Activated T-helper 1 cell treated with Interleukin-2 at 50 U/mL for 16 hours (primary cell): Measurements from ENCODE around the gene CTIF.

ENCODE experiments used
- DNase-seq: peaks from one replicate; pipeline ENCODE4 v3.0.0-alpha.2; 2020; ENCODE audit warnings: low read depth

CTIF gene

DNA sequence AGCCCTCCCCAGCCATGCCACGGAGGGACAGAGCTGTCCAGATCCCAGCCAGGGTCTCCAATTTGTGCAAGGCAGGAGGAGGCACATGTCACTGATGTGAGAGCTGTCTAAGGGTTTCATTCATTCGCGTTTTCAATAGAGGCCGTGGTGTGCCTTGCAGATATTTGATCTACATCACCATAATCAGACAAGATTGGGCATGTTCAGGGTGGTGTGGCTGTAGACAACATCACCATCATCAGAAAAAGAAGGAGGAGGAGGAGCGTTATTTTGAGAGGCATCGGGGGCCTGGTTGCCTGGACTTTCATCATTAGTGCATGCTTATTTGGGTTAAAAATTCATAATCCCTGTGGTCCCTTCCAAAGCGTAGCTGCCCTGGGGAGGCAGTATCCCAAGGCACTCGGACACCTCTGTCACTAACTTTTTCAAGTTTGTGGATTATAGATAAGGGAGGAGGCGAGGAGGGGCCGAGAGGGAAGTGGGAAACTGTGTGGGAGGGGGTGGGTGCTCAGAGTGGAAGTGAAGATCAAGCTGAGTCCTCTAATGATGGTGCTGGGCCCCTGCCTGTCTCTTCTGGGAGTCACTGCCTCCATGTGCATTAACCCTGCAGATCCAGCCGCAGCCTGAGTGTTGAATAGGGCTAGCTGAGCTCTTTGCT is 194.1 kb downstream of the CTIF start:
- no peak for DNase-seq

DNA sequence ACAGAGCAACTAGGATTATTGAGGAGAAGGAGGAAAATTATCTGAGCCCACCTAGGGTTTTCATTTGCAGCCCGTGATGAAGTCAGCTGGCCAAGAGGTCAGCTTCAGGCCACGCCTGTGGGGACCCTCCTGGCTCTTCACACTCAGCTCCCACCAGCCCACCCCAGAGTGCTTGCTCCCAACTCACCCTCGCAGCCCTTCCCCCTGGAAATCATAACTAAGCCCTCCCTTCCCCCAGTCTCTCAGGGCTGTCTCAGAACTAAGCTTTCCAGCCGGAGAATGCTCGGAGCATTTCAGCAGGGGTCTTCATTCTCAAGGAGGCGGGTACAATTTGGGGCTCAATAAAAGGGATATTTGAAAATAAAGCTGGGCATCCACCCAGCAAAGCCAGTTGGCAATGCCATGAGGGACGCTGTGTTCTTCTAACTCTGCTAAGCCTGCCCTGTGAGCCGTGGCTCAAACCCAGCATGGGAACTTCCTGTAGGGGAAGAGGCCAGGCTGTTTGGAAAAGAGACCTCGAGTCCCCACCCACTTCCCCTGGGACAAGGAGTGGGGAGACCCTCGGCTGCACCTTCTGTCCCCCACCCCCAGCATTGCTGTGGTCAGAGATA is 194.9 kb downstream of the CTIF start:
- DNase-seq: no peak

DNA sequence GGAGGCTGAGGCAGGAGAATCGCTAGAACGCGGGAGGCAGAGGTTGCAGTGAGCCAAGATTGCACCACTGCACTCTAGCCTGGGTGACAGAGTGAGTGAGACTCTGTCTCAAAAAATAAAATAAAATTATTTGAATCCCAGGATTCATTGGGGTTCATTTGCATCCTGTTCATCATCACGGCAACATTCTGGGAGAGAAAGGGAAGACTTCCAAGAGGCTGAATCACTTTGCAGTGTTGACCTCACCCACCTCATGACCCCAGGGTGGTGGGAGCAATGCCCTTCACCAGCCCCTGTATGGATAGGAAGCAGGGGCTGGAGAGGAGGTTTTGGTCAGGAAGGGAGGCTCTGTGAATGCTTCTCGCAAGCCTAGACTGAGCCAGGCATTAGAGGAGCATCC is 195.6 kb downstream of the CTIF start:
- no peak for DNase-seq

DNA sequence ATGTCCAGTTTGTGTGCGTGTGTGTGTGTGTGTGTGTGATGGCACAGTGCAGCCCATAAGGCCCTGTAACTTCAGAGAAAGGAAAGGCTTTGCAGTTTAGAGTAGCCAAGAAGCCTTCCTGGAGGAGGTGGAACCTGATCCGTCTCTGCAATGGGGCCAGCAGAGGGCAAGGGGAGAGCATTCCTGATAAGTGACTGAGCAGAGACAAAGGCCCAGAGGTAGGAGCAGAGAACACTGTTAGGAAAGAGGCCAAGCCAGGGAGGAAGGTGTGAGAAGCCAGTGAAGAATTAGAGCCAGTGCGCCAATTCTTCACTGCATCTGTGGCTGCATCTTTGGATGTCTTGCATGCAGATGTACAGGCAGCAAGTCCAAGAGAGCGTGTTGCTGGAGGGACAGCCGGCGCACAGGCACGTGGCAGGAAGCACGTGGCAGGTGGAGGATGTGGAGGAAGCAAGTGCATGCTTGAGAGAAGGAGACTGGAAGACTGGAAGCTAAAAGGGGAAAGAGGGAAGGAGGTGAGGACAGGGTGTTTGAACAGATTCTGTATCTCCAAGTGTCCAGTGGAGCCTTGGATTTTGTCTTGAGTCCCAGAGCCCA is 196.3 kb downstream of the CTIF start:
- DNase-seq: no peak

DNA sequence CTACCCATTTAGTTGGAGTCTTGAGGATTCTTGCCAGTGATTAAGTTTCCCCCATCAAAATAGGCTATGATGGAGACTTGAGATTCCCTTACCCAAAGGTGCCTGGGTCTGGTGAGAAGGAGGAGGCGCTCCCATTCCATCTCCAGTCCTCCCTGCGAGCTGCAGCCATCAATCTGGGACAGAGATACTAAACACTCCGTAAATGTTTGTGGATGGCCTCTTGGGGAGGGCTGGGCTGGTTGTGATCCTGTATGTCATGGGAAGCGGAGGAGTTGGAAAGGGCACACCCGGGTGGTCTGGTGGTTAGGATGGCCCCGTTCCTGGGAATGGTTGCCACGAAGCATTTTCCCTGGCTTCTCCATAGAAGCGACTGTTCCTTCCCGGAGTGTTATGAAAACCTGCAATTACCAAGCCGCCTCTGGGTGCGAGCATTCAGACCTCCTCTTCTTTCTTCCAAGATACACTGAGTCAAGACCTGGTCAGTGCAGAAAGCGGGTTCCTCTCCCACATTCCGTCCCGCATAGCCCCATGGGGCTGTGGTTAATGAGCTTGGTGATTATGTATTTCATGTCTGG is 196.9 kb downstream of the CTIF start:
- DNase-seq: no peak

DNA sequence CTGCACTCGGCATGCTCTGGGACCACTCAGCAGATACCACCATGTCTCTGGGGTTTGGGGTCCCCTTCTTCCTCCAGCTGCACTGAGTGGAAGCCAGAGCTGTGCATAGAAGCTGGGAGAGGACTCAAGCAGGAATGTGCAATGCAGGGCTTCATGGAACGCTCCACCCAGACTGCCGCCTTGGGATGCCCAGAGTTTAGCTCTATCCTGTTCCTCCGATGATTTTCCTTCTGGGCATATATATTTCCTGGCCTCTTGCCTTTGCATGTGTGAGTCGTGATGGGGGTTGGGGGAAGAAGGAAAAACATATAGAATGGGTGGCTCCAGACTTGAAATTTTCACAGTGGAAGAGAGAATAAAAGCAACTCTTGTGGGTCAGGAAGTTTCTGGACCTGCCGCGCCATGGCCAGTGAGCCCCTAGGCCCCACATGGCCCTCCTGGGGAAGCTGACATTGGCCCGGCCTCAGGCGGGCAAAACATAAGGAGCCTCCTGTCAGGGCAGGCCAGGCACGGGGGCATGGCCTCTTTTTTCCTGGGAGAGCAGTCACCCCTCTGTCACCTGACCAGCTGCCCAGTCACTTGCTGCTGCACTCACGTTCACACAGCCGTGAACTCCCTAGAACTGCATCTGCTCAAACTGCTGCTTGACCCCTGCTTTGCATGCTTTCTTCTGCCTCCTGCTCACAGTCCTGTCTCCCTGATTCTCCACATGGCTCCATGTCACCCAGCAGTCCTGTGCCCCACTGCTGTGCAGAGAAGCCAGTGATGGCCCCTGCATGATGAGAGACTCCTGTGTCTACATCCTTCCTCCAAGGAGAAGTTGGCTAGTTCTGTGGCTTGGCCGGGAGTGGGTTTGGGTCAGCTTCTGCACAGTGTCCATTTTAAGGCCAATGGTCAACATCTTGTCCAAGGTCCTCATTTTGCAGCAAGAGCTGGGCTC is 197.8 kb downstream of the CTIF start:
- DNase-seq: no peak

DNA sequence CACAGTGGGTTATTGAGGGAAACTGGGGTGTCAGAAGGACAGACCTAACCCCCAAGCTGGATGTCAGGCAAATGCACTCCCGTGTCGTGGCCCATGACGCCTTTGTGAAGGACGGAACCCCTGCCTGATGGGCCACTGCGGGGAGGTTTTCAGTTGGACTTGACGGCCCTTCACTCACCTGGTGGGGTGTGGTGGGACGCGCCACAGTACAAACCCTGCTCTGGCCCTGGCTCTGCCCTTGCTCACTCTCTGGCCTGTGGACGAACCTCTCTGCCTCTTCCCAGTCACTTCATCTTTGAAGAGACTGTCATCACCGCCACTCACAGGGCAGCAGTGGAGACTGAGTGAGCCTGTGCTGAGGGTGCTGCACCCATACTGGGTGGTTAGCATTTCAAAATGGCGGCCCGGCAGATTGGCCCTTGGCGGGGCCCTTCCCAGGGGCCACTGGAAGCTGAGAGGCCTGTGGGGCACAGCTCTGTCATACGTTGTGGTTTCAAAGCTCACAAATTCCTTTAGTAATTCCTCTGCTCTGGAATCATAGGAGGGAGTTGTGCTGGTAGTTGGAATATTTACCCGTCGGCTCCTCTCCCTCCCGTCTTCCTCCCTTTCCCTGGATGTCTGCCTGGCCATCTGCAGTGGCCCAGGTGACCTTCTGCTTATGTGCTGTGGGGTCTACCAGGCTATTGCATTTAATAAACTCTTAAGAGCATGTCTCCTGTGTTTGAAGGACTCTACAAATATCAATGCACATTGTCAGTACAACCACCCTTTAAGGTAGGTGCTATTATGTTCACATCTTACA is 200.6 kb downstream of the CTIF start:
- no peak for DNase-seq

DNA sequence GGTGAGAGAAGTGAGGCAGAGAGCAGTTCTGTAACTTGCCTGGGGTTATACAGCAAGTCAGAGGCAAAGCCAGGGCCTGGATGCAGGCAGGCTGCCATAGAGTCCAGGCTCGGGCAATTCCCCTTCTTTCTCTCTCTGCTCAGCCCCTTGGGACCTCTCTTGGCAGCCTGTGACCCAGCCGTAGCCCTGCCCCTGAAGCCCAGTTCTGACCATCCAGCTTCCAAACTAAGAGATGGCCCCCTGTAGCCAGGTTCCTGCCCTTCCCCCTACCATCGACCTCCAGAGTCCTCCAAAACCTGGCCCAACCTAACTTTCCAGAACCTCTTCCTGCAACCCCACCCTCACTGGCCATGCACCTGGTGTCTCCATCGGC is 201.2 kb downstream of the CTIF start:
- DNase-seq: no peak

DNA sequence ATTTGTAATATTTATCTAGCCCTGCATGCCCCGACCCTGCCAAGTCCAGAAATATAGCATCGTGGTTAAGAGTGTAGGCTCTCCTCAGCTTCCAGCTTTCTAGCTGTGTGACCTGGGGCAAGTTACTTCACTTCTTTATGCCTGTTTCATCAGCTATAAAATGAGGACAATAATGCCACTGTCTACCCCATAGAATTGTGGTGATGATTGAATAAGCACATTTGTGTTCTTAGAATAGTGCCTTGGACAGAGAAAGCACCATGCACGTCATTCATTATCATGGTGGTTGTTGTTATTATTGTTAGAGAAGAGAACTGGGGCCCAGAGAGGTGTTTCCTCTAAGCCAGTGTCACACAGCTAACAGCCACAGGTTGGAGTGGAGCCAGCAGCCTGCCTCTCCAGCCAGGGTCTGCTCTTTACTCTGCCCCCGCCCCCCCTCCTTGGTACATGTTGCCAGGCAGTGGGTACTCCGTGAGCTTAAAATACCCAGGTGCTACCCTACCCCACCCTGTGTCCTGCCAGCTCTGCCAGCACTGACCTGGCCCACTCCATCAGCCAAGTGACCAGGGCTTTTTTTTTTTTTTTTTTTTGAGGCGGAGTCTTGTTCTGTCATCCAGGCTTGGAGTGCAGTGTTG is 202.1 kb downstream of the CTIF start:
- no peak for DNase-seq

DNA sequence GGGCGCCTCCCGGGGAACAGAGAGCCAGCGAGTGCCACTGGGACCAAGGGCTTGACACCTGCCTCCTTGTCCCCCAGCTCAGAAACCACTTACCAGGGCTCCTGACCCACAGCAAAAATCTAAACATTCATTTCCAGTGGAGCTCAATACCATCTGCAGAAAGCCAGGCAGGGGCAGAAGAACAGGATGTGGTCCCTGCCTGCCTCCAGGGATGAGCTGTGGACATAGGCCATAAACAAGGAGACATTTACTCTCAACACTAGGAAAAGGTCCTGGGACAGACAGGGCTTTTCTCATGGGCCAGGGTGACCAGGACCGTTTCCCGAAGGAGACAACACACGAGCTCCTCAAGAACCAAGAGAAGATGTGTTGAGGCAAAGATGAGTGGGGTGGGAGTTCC is 203.0 kb downstream of the CTIF start:
- no peak for DNase-seq

DNA sequence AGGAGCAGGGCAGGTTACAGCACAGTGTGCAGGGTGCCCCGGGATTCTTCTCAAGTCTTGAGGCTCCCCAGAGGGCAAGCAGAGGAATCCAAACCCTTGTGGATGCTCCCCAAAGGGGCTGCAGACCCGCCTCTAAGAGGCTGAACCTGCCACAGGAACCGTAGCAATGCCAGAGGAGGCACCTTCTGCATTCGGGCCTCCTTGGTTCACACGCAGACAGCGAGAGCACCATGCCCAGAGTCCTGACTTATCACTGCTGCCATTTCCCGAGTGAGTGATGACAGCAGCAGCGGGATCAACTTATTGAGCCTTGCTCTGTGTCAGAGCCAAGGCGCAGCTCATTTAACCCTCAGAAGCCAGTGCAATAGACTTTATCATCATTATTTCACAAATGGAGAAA is 203.5 kb downstream of the CTIF start:
- DNase-seq: no peak

DNA sequence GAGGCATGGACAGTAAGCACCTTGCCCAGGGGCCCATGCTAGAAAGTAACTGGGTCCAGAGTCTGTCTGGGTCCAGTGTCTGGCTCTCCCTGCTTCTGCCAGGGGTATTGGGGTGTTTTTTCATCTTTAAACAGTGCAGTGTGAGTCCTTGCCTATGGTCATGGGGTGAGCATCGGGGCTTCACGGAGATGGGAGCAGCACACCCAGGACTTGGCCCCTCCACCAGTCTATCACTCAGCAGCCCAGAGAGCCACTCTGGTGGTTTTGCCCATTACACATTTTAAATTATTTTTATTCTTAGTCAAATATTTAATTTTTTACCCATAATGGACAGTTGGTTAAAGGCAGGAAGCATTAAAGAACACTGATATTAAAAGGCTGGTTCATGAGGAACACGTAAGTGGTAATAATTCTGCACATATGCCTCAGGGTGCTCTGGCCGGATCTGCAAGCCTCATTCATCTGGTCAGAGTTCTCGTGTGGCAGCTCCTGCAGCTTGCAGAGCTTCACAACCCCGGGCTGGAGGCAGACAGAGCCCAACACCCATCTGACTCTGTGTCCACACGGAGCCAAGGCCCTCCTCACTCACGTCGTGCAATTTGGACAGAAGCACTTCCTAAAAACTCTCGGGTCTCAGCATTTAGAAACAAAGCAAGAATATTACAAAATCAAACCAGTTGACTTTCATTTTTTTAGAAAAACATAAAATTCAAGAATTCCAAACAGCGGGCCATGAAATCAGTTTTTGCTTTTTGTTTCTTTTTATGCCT is 204.1 kb downstream of the CTIF start:
- DNase-seq: no peak

DNA sequence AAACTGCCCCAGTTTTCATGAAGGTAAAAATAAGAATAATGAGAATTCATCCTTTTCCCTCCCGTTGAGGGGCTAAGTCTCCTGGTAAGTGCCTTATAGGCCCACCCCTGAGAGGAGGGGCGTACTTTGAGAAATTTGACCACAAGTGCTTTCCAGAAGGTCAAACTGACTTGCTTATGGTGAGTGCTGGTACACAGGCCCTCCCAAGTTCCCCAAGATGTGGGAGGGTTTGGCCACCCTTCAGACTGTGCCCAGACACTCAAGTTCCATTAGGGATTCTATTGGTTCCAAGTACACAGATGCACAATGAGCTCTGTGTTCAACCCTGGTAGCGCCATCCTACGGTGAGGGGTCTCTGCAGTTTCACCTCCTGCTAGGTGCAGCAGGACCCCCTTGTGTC is 205.1 kb downstream of the CTIF start:
- no peak for DNase-seq

DNA sequence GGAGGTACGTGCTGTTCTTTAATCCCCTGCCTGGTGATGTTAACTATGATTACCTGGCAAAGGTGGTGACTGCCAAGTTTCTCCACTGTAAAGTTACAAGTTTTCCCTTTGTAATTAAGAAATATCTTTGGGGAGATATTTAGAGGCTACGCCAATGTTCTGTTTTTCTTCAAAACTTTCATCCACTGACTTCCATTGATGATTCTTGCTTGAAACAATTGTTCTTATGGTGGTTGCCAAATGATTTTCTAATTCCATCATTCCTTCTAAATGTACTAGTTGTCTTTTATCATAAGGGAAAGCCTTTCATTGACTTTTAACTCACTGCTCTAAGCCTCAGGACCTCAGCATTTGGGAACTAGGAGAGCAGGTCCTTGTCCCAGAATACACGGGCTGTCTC is 206.5 kb downstream of the CTIF start:
- DNase-seq: no peak

DNA sequence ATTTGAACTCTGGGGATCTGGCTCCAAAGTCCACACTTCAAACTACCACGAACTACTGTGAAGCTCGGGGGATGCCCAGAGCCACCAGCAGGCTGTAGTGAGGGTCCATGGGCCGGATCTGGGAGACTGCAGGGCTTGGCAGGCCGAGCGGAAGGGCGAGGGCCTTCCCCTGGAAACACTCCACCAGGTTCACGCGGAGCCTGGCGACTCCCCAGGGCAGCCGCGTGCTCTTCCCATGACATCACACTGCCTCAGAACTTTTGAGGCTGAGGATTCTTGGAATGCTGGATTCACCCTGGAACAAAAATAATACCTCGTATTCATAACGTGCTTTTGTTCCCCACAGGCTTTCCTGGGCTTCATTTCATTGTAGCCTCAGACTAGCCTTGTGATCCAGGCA is 210.9 kb downstream of the CTIF start:
- no peak for DNase-seq

DNA sequence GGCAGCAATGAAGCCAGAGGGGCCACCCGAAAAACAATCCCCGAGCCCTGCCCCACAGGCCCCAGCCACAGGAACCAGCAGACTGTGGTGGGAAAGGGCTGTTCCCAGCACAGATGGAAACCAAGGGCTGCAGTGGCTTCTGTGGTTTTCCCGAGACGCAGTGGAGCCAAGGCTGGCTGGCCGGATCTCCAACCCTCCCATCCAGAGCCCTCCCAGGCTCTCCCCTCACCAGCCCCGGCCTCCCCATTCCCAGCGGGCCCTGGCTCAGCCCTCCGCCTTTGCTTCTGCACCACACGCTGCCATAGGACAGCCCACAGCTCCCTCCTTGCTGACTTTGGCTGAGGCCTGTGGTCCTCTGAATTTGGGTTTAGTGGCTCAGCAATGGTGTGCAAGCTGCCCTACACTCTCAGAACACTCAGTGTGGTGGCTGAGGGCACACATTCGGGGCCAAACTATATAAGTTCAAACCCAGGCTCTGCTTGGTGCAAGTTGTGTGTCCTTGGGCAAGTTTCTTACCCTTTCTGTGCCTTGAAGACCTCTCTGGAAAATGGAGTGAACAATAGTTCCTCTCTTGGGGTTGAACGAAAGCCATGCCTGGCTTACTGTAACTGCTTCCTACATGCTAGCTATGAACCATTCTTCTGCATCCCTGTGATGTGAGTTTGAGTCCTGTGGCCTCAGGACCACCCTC is 211.8 kb downstream of the CTIF start:
- DNase-seq: no peak

DNA sequence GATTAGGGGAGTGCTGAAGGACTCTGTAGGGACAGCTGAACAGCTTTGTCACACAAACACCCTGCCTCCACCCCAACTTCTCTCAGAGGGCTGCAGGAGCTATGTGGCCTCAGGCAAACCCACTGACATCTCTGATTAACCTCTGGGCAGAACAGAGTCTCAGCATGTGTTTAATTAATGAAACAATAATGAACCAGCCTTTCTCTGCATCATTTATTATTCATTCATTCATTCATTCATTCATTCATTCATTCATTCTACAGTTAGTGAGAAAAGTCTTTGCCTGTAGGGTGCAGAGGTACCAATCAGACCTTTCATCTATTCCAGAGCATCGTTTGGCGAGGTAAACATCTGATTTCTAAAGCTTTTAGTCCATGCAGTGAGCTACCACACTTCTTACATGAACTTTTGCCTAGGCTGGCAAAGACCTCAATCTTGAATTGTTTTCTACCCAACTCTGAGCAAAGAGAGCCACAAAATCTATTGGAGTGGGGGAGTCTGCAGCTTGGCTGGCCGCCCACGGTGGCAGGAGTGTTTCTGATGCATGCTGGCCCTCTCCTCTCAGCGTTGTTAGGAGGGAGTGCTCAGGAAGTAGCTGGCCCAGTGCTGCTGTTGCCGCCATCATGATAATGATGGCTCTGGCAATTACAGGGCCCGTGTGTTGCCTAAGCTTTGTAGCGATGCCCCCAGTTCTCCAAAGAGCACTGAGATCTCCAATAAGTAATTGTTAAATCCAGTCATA is 213.1 kb downstream of the CTIF start:
- DNase-seq: no peak

DNA sequence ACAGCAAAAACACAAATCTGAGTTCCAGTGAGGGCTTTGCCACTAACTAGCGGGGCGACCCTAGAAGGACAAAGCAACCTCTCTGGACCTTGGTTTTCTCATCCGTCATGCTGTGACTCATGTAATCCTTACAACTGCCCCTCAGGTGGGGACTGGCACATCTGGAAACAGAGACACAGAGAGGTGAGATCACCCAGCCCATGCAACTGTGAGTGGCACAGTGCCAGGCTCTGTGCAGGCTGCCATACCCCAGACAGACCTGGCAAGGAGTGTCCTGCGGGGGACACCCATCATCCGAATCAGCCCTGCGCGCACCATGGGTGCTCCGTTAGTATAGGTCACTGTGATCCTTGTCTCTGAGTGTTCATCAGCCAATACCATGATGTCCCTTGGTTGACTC is 213.6 kb downstream of the CTIF start:
- DNase-seq: no peak

DNA sequence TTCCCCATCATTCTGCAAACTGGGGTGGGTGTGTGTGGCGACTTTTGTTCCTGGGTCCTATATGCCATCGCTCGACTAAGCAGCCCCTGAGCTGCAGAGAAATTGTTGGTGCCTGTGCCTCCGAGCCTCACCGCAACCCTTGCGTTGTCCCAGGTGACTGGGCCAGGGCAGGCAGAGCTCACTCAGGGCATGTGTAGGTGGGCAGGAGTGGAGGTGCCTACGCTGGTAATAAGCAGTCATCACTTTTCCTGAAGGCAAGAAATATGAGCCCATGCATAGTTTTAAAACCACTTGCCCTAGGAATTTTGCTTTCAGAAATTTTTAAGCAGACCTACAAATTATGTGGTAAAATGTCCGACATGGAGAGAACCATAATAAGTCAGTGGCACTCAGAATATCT is 214.1 kb downstream of the CTIF start:
- DNase-seq: no peak
